ENCODE results near the gene TMEM98.

DNA sequence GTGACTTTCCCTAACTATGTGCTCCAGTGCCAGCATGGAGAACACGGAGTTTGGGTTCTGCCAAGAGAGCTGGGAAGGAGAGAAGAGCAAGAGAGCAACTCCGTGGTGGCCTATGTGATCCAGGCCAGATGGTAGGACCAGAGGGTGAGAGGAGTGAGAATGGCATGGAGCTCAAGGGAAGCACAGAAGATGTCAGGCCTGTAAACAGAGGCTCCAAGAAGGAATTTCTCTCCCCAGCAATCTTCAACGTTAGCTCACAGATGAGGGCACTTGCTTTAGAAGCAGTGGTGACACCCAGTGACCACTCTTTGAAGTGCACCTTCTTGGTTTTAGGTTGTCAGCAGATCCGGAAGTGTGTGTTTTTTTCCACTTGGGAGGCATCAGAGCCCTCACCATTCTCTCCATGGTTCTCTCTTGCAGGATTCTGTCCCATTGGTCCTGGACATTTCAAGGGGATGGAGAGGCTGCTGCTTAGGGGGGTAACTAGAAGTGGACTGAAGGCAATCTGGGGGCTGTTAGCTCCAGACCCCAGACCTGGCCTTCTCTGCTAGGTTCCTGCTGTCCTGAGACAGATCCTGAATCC is 18.1 kb upstream of the TMEM98 start:
- no peak for TF ChIP-seq TAF1 (IDR thresholded peaks at IDR 0.05; ENCODE audit: borderline replicate concordance, insufficient read depth, low read length)
- TF ChIP-seq POLR2AphosphoS5 (IDR thresholded peaks at IDR 0.05; ENCODE audit: low read depth, low read length), result no peak
- TF ChIP-seq SIN3A (IDR thresholded peaks at IDR 0.05; ENCODE audit: borderline replicate concordance, insufficient read depth, low read length), result no peak
- TF ChIP-seq, protein P1, sequence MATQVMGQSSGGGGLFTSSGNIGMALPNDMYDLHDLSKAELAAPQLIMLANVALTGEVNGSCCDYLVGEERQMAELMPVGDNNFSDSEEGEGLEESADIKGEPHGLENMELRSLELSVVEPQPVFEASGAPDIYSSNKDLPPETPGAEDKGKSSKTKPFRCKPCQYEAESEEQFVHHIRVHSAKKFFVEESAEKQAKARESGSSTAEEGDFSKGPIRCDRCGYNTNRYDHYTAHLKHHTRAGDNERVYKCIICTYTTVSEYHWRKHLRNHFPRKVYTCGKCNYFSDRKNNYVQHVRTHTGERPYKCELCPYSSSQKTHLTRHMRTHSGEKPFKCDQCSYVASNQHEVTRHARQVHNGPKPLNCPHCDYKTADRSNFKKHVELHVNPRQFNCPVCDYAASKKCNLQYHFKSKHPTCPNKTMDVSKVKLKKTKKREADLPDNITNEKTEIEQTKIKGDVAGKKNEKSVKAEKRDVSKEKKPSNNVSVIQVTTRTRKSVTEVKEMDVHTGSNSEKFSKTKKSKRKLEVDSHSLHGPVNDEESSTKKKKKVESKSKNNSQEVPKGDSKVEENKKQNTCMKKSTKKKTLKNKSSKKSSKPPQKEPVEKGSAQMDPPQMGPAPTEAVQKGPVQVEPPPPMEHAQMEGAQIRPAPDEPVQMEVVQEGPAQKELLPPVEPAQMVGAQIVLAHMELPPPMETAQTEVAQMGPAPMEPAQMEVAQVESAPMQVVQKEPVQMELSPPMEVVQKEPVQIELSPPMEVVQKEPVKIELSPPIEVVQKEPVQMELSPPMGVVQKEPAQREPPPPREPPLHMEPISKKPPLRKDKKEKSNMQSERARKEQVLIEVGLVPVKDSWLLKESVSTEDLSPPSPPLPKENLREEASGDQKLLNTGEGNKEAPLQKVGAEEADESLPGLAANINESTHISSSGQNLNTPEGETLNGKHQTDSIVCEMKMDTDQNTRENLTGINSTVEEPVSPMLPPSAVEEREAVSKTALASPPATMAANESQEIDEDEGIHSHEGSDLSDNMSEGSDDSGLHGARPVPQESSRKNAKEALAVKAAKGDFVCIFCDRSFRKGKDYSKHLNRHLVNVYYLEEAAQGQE (IDR thresholded peaks at IDR 0.05; ENCODE audit: insufficient read depth in 1 of 2, low read depth in 2 of 2, low read length in 2 of 2), result no peak
- no peak for TF ChIP-seq FOXP2 (optimal IDR thresholded peaks at IDR 0.05; ENCODE audit: borderline replicate concordance, extremely low read depth, extremely low read length, insufficient read depth)

Data from PFSK-1 (cell line).